NK-92 treated with Interleukin-12 subunit alpha and Interleukin-12 subunit beta, amount 100 ng/mL, for 24 hours (cell line): Measurements from ENCODE around the gene TMEM250.

ENCODE experiments used
- DNase-seq: peaks from one replicate; lab custom pipeline; 2025; lab: John Stamatoyannopoulos, UW

The TMEM250 gene

DNA sequence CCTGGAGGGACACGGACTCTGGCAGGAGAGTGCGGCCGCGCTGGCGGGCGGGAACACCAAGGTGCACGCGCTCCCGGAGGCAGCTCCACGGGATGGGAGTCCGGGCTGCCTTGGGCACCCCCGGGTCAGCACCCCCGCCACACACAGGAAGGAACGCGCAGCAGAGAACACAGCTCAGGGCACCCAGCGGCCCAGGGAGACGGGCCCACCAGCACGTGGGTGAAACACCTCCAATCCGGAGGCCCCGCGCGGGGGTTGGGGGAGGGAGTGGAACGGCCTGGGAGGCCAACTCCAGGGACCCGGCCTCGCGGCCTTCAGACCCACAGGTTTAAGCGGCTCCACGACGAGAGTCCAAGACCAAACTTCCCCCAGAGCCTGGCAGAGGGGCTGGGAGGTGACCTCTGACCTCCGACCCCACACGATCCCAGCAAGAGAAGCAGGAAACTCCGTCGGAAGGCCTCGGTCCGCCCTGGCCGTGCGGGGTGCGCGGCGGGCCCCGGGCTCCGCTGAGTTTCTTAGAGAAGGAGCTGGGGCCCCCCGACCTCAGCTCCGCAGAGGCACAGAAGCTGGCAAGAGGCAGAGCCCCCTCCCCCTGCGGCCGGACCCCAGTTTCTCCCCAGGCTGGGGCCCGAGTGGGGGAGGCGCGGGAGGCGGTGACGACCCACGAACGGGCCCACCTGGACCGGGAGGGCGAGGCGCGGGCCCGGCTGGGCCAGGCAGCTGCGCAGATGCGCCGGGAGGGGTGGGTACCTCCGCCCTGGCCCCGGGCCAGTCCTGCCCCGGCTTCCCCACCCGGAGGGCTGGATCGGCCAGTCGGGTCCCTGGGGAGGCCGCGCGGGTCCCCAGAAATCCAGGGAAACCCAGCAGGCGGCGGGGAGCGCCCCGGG is 24.4 kb downstream of the TMEM250 start:
- DNase-seq: no peak

DNA sequence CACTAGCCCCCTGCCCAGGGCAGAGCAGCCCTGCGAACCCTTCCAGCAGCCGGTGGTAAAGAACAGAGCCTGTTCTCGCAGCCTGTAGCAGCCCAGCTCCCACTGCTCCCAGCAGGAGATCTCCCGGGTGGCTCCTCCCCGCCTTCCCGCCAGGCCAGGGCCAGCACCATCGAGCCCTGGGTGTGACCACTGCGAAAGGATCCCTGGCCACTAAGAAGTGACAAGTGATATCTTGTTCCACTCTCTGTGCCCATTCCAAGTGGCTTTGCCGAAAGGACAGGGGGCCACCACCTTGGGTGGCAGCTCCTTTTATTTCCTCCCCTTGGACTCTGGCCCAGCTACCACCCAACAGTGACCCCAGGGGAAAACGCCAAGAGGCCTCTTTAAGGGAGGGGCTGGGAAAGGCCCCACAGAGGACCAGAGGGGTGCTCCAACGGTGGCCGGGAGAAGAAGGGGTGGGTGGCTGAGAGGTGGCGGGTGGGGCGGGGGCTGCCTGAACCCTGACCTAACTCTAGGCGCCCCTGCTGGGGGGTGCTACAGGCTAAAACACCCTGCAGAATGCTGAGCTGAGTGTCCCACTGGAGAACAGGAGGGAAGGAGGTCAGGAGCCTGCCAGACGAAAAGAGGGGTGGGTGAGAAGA is 25.2 kb downstream of the TMEM250 start:
- no peak for DNase-seq

- DNase-seq: no peak
Measured at GRCh38 chr9:136092741-136093140, 25.9 kb downstream of the TMEM250 start.

DNA sequence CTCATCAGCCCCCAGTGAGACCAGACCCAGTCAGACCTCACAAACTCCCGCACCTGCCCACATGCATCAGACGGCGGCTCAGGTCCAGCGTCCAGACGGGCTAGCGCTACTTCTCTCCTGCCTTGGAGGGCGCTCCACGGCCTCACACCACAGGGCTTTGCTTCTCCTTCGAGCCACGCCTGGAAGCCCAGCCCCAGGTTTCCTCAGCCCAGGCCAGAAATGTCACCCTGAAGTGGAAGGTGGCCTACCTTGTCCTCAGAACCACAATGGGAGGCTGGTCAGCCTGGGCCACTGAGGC is 26.4 kb downstream of the TMEM250 start:
- DNase-seq: no peak

GRCh38 chr9:136091582-136092352 is 26.9 kb downstream of the TMEM250 start:
- no peak for DNase-seq

DNA sequence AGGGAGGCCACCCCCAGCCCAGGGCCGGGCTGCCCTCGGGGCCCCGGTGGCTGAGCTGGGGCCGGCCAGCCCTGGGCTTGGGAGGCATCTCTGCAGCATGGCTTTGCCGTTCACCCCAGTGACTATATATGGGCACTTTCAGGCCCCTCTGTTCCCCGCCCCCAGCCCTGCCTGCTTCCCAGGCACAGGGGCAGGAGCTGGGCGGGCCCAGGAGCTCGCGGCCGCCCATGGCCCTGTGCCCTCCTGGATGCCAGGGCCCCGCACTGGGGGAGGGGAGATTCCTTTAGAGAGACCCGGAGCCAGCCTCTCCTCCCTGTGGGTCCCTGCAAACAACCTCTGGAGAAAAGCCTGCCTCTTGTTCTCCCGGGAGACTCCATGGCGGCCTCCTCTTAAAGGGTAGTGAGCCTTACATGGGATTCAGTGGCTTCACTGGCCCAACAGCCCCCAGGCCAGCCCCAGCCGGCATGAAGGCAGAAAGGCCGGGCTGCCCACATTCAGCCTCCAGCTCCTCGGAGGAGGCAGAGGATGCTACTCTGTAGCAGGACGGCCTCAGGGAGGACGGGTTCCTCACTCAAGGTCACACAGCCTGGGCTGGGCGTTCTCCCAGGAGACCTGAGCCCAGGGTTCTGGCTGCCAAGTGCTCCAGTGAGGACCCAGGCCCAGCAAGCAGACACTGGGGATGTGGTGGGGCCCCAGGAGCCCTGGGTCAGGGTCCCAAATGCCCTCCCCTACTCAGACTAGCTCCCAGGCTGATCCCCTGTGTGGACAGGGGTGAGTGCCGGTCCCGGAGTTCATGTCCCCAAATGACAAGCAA is 27.7 kb downstream of the TMEM250 start:
- no peak for DNase-seq

DNA sequence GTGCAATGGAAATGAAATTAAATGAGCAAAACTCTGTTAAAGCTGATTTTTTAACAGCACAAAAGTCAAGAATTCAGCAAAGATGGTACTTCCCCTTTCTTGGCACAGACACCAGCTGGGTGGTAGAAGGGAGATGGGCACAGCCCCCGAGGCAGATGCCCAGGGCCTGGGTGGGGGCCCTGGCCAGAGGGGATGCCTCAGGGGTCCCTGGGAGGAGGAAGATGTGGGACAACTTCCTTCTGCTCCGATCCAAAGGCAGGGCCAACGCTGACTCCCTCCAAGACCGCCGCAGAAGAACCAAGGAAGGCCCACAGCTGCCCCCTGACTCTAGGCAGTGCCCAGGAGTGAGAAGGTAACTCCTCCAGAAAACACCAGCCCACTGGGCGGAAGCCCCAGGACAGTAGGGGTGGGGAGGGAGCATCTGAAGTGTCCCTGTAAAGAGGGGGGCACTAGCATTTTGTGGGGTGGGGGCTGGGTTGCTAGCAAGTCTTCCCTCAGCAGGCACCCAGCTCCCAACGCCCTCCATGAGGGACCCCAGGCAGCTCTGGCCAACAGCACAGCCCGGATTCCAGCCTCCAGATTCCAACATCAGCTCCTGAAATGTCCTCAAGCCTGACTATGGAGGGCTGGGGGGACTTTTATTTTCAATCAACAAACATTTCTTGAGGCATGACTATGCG is 28.5 kb downstream of the TMEM250 start:
- DNase-seq: no peak

- DNase-seq: no peak
Measured at GRCh38 chr9:136089697-136090045, 29.0 kb downstream of the TMEM250 start.

DNA sequence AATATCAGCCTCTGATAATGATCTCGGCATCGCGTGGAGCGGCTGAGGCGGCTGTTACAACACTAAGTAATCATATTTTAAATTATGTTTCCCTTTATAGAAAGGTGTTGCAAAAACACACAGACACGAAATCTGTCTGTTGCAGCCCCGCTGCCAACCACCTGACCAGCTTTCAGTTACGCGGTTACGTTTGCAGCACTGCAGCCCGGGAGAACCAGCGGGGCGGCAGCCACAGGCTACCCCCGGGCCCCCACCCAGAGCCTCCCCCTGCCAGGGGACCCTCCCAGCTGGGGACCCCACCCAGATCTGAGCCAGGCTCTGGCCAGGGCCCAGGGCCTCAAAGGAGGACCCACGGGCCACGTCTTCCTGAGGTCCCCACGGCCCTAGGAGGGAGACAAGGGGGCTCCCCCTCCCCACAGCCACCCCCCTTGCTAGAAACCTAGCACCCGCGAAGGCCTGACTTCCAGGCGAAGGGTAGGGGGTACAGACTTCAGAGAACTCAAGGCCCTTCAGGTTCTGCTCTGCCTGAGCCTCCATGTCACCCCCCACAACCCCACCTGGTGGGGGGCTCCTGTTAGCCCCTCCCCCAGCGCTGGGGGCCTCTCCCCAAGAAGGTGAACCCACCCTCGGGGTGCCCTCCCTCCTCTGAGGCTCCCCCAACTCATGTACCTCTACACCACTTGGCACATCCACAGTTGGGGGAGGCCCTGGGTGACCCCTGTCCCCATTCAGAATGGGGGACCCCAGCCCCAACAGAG is 29.6 kb downstream of the TMEM250 start:
- DNase-seq: no peak

GRCh38 chr9:136088481-136088938 is 30.2 kb downstream of the TMEM250 start:
- no peak for DNase-seq

DNA sequence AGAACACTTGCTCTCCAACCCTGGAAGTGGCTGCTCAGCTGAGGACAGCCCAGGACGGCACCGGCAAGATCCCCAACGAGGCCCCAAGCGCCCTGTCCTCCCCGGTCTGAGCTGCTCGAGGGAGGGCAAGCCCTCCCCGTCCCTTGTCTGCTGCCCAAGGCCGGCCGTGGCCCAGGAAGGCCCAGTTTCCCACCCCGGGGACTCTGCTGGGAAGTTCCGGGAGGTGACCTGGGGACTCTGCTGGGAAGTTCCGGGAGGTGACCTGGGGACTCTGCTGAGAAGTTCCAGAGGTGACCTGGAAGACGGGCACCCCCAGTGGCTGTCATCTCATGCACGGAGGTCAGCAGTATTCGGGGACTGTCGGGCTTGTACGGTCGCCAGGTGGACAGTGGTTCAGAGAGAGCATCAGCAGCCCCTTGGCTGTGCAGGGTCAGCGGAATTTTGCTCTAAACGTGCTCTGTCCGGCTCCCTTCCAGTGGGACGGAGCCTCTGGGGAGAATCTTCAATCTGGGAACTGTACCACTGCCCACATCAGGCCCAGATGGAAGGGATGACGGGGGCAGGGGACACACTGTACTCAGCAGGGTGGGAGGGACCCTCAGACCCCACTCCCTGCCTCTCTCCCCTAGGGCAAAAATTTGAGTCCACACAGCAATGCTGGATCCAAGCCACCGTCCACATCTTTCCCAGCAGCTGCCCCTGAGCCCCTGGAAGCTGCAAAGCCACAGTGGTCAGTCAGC is 30.8 kb downstream of the TMEM250 start:
- no peak for DNase-seq

GRCh38 chr9:136086951-136087740 is 31.5 kb downstream of the TMEM250 start:
- DNase-seq: no peak

DNA sequence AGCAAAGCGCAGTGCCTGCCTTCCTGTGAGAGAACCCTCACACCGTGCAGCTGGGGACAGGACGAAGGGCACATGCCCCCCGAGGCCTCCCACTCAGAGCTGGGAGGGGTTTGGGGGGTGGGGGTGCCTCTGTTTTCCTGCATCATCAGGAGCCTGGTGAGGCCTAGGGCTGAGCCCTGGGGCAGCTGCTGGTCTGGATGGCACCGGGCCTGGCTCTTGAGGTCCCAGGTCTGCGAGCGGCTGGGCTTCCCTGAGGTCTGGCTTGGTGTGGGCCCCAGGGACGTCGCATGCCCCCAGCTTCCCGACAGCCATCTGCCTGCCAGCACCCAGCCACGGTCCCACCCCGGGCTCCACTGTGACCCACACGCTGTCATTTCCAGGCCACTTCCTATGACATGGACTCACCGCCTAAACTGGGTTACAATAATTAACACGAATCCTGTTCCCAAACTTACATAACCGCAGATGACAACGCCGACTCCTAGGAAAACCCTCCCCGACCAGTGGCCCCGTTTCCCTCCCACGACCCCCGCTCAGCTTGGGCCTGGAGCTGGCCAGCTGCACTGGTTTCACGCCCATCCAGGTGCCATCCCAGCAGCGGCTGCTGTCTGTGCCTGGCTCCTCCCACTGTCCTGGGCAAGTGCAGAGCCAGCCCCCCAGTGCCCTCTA is 32.3 kb downstream of the TMEM250 start:
- no peak for DNase-seq

- DNase-seq: no peak
Measured at GRCh38 chr9:136085815-136086212, 32.9 kb downstream of the TMEM250 start.

DNA sequence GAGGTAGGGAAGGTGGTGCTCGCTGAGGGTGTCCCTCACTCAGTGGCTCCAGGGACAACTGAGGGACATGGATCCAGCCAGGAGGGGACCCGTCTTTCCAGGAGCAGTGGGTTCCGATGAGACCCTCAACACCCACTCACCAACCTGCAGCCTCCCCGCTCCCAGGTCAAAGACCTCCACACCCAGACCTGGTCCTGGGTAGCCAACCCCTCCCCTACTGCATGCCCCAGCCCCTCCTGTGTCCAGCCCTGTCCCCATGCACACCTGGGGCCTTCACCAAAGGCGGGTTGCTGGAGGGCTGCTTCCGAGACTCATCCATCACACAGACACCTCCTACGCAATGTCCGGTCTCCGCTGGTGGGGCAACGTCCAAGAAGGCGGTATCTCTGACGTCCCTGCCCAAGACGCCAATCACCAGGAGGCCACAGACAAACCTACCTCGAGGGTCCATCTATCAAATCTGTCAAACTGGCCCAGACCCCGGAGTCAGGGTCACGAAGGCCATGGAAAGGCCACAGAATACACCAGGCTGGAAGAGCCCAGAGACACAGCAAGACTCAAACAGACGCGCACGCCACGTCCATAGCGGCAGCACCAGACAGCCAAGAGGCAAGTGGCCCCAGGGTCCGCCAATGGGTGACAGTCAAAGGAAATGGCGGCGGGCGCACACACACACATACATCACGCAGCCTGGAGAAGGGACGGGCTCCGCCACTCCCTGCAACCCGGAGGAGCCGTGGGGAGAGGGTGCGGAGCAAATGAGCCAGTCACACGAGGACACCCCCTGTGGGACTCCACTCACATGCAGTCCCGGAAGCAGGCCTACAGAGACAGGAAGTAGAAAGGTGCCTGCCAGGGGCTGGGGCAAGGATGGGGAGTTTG is 34.4 kb downstream of the TMEM250 start:
- DNase-seq: no peak

- DNase-seq: no peak
Measured at GRCh38 chr9:136083558-136084062, 35.1 kb downstream of the TMEM250 start.
